ENCODE measurements around the gene NUP210L.
"Not testable (repeated sequence)": the region's sequence is repeated elsewhere in the genome, so short reads cannot be mapped to it uniquely, and the experiment has no call there.

Gene NUP210L

GRCh38 chr1:154012543-154012942 is 142.3 kb downstream of the NUP210L start:
- H3K27me3 ChIP-seq (ENCODE audit: control insufficient read depth, insufficient read depth, low read length); H3K9ac ChIP-seq (ENCODE audit: low read depth, low read length); H3K4me1 ChIP-seq (ENCODE audit: control insufficient read depth, insufficient read depth, low read length); H3K9me3 ChIP-seq (ENCODE audit: control insufficient read depth, insufficient read depth, low read length); H3K36me3 ChIP-seq (ENCODE audit: control insufficient read depth, insufficient read depth, low read length); H3K4me3 ChIP-seq (ENCODE audit: low read depth, low read length): not testable (repeated sequence)

DNA sequence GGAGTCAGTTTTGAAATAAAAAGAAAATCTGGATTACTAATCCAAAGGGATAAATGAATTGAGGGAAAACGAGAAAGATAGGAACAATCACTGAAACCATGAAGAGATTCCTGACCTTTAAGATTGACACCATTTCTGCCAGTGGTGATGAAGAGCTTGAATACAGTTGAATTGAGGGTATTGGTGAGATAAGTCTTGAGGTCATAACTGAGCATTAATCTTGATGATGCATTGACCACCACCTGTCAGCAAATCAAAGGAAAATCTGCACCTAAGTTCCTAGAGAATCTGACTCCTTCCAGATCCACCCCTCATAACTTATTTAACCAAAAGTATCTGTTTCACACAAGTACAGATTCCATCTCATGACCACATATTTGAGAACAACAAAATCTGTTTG is 142.7 kb downstream of the NUP210L start:
- no peaks in the 10 kb centered on the region for H3K36me3 ChIP-seq (ENCODE audit: control insufficient read depth, insufficient read depth, low read length)
- H3K4me3 ChIP-seq (ENCODE audit: low read depth, low read length), result no peak overlapping the region
- no peaks in the 10 kb centered on the region for H3K27me3 ChIP-seq (ENCODE audit: control insufficient read depth, insufficient read depth, low read length)
- H3K4me1 ChIP-seq (ENCODE audit: control insufficient read depth, insufficient read depth, low read length), result no peaks in the 10 kb centered on the region
- H3K9me3 ChIP-seq (ENCODE audit: control insufficient read depth, insufficient read depth, low read length), result no peaks in the 10 kb centered on the region
- H3K9ac ChIP-seq (ENCODE audit: low read depth, low read length), result no peak overlapping the region

- Histone ChIP-seq H3K9me3 (ENCODE audit: control insufficient read depth, insufficient read depth, low read length) (no peaks in the 10 kb centered on the region), H3K27me3 (ENCODE audit: control insufficient read depth, insufficient read depth, low read length) (no peaks in the 10 kb centered on the region), H3K9ac (ENCODE audit: low read depth, low read length) (no peak overlapping the region)
Measured at GRCh38 chr1:154006136-154006535, 148.7 kb downstream of the NUP210L start.

GRCh38 chr1:154000420-154000819 is 154.5 kb downstream of the NUP210L start:
- H3K36me3 ChIP-seq (ENCODE audit: control insufficient read depth, insufficient read depth, low read length), result no peaks in the 10 kb centered on the region
- no peaks in the 10 kb centered on the region for H3K9me3 ChIP-seq (ENCODE audit: control insufficient read depth, insufficient read depth, low read length)
- H3K9ac ChIP-seq (ENCODE audit: low read depth, low read length), result no peak overlapping the region
- no peaks in the 10 kb centered on the region for H3K27me3 ChIP-seq (ENCODE audit: control insufficient read depth, insufficient read depth, low read length)
- no peaks in the 10 kb centered on the region for H3K4me1 ChIP-seq (ENCODE audit: control insufficient read depth, insufficient read depth, low read length)
- no peak overlapping the region for H3K4me3 ChIP-seq (ENCODE audit: low read depth, low read length)

More at GRCh38 chr1:154006136-154006535, 148.7 kb downstream of the NUP210L start:
- no peaks in the 10 kb centered on the region for H3K4me1 ChIP-seq (ENCODE audit: control insufficient read depth, insufficient read depth, low read length)
- H3K36me3 ChIP-seq (ENCODE audit: control insufficient read depth, insufficient read depth, low read length), result no peaks in the 10 kb centered on the region
- no peak overlapping the region for H3K4me3 ChIP-seq (ENCODE audit: low read depth, low read length)

DNA sequence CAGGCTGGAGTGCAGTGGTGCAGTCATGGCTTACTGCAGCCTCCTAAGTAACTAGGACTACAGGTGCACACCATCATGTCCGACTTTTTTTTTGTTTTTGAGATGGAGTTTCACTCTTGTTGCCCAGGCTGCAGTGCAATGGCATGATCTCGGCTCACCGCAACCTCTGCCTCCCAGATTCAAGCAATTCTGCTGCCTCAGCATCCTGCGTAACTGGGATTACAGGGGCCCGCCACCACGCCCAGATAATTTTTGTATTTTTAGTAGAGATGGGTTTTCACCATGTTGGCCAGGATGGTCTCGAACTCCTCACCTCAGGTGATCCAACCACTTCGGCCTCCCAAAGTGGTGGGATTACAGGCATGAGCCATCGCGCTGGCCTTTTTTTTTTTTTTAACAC is 158.0 kb downstream of the NUP210L start:
- not testable (repeated sequence) for H3K27me3 ChIP-seq (ENCODE audit: control insufficient read depth, insufficient read depth, low read length); H3K9me3 ChIP-seq (ENCODE audit: control insufficient read depth, insufficient read depth, low read length); H3K9ac ChIP-seq (ENCODE audit: low read depth, low read length); H3K4me1 ChIP-seq (ENCODE audit: control insufficient read depth, insufficient read depth, low read length); H3K4me3 ChIP-seq (ENCODE audit: low read depth, low read length)
- H3K36me3 ChIP-seq (ENCODE audit: control insufficient read depth, insufficient read depth, low read length), result peaks cover 17% of the 10 kb centered on the region

GRCh38 chr1:153995640-153996039 is 159.2 kb downstream of the NUP210L start:
- peaks cover 20% of the 10 kb centered on the region for H3K36me3 ChIP-seq (ENCODE audit: control insufficient read depth, insufficient read depth, low read length)
- H3K9me3 ChIP-seq (ENCODE audit: control insufficient read depth, insufficient read depth, low read length), result no peaks in the 10 kb centered on the region
- H3K27me3 ChIP-seq (ENCODE audit: control insufficient read depth, insufficient read depth, low read length), result no peaks in the 10 kb centered on the region
- no peak overlapping the region for H3K4me3 ChIP-seq (ENCODE audit: low read depth, low read length)
- H3K9ac ChIP-seq (ENCODE audit: low read depth, low read length), result no peak overlapping the region
- H3K4me1 ChIP-seq (ENCODE audit: control insufficient read depth, insufficient read depth, low read length), result no peaks in the 10 kb centered on the region

DNA sequence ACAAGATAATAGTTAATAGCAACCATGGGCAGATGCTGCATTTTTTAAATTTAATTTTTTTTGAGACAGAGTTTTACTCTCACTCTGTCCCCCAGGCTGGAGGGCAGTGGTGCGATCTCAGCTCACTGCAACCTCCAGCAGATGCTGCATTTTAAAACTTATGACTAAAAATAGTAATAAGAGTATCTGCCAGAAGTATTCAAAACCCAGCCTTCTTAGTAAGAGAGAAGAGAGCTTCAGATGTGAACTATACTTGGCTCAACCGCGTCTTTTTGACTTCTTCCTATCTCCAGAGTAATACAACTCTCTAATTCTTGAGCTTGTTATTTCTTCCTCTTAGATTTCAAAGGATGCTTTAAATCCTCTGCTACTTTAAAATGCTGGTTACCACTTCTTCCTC is 159.7 kb downstream of the NUP210L start:
- Histone ChIP-seq H3K9ac (ENCODE audit: low read depth, low read length) (no peak overlapping the region), H3K36me3 (ENCODE audit: control insufficient read depth, insufficient read depth, low read length) (peaks cover 20% of the 10 kb centered on the region)

GRCh38 chr1:153991806-153992205 is 163.1 kb downstream of the NUP210L start:
- H3K27me3 ChIP-seq (ENCODE audit: control insufficient read depth, insufficient read depth, low read length), result no peaks in the 10 kb centered on the region
- peak overlapping the region; percentile 100 for H3K9ac ChIP-seq (ENCODE audit: low read depth, low read length)
- H3K4me3 ChIP-seq (ENCODE audit: low read depth, low read length), result peak overlapping the region; percentile 98
- no peaks in the 10 kb centered on the region for H3K9me3 ChIP-seq (ENCODE audit: control insufficient read depth, insufficient read depth, low read length)
- no peaks in the 10 kb centered on the region for H3K4me1 ChIP-seq (ENCODE audit: control insufficient read depth, insufficient read depth, low read length)
- H3K36me3 ChIP-seq (ENCODE audit: control insufficient read depth, insufficient read depth, low read length), result peaks cover 20% of the 10 kb centered on the region

More for the DNA sequence above, 159.7 kb downstream of the NUP210L start:
- H3K9me3 ChIP-seq (ENCODE audit: control insufficient read depth, insufficient read depth, low read length), result no peaks in the 10 kb centered on the region
- H3K27me3 ChIP-seq (ENCODE audit: control insufficient read depth, insufficient read depth, low read length), result no peaks in the 10 kb centered on the region
- H3K4me3 ChIP-seq (ENCODE audit: low read depth, low read length), result no peak overlapping the region
- H3K4me1 ChIP-seq (ENCODE audit: control insufficient read depth, insufficient read depth, low read length), result no peaks in the 10 kb centered on the region

DNA sequence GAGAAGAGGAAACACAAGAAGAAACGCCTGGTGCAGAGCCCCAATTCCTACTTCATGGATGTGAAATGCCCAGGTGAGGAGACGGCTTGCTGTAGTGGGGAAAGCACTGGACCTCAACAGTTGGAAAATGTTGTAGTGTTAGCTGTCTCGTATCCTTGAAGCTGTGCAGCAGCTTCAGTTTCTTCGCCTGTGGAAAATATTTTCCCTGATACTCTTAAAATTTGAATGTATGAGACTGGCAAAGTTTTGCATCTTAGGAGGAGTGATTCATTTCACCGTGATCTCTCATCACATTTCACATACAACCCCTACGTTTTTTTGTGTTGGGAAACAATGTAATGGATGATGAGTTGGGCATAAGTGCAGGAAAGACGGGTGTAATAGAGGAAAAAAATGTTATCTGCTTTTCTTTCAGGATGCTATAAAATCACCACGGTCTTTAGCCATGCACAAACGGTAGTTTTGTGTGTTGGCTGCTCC is 163.7 kb downstream of the NUP210L start:
- peak overlapping the region; percentile 98 for H3K4me3 ChIP-seq (ENCODE audit: low read depth, low read length)
- no peaks in the 10 kb centered on the region for H3K27me3 ChIP-seq (ENCODE audit: control insufficient read depth, insufficient read depth, low read length)
- no peaks in the 10 kb centered on the region for H3K9me3 ChIP-seq (ENCODE audit: control insufficient read depth, insufficient read depth, low read length)
- peaks cover 20% of the 10 kb centered on the region for H3K36me3 ChIP-seq (ENCODE audit: control insufficient read depth, insufficient read depth, low read length)
- peaks cover 3% of the 10 kb centered on the region for H3K4me1 ChIP-seq (ENCODE audit: control insufficient read depth, insufficient read depth, low read length)
- peak overlapping the region; percentile 100 for H3K9ac ChIP-seq (ENCODE audit: low read depth, low read length)

GRCh38 chr1:153990468-153991150 is 164.3 kb downstream of the NUP210L start, which contains the start of gene RPS27:
TSS of gene RPS27 (plus strand) at chr1:153990762. CDS start at chr1:153990797, 35 bp downstream.
- Histone ChIP-seq H3K9ac (ENCODE audit: low read depth, low read length) (peak within 1 kb of the TSS; percentile 100), H3K36me3 (ENCODE audit: control insufficient read depth, insufficient read depth, low read length) (peaks cover 20% of the 10 kb centered on the region), H3K4me3 (ENCODE audit: low read depth, low read length) (peak within 1 kb of the TSS; percentile 98), H3K27me3 (ENCODE audit: control insufficient read depth, insufficient read depth, low read length) (no peaks in the 10 kb centered on the region), H3K4me1 (ENCODE audit: control insufficient read depth, insufficient read depth, low read length) (peaks cover 3% of the 10 kb centered on the region), H3K9me3 (ENCODE audit: control insufficient read depth, insufficient read depth, low read length) (no peaks in the 10 kb centered on the region)

- Histone ChIP-seq H3K4me1 (ENCODE audit: control insufficient read depth, insufficient read depth, low read length) (peaks cover 14% of the 10 kb centered on the region), H3K9ac (ENCODE audit: low read depth, low read length) (no peak overlapping the region)
Measured at GRCh38 chr1:153987621-153988020, 167.3 kb downstream of the NUP210L start.

DNA sequence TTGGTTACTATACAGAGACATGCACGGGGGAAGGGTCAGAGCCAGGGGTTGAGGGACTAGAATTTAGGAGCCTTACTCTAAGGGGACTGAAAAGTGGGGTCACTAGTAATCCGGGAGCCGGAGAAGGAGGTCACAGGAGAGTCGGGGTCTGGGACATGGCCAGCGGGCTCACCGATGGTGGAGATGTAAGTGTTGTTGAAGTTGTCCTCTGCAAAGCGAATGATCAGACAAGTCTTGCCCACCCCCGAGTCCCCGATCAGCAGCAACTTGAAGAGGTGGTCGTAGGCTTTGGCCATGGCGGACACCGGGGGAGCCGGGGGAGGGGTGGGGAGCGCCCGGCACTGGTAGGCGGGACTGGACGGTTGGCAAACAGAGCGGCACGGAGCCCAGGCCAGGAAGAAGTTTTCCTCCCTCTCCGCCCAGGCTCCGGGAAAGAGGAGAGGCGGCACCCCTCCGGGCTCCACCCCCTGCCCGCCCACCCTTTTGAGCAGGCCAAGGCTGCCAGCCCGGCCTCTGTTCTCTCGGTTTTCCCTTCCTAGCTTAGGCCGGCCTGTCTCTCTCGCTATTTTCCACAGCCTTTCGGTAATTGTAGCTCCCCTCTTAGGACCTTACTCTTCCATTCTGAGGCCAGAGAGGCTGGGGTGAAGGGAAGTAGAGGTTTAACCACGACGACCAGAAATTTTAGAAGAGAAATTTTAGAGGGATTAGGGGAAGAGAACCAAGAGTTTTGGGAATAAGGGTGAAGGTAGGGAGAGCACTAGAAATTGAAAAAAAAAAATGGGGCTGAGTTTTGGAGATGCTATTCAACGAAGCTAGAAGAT is 168.7 kb downstream of the NUP210L start, which contains the start of gene RAB13:
TSS of gene RAB13 (minus strand) at position 399 of the 821 bp plus-strand sequence. CDS start at position 296, 103 bp downstream.
- Histone ChIP-seq H3K9me3 (ENCODE audit: control insufficient read depth, insufficient read depth, low read length) (no peaks in the 10 kb centered on the region), H3K9ac (ENCODE audit: low read depth, low read length) (peak within 1 kb of the TSS; percentile 95), H3K4me1 (ENCODE audit: control insufficient read depth, insufficient read depth, low read length) (peaks cover 14% of the 10 kb centered on the region), H3K36me3 (ENCODE audit: control insufficient read depth, insufficient read depth, low read length) (peaks cover 19% of the 10 kb centered on the region), H3K27me3 (ENCODE audit: control insufficient read depth, insufficient read depth, low read length) (no peaks in the 10 kb centered on the region), H3K4me3 (ENCODE audit: low read depth, low read length) (peak within 1 kb of the TSS; percentile 68)

More at GRCh38 chr1:153987621-153988020, 167.3 kb downstream of the NUP210L start:
- no peaks in the 10 kb centered on the region for H3K27me3 ChIP-seq (ENCODE audit: control insufficient read depth, insufficient read depth, low read length)
- no peaks in the 10 kb centered on the region for H3K9me3 ChIP-seq (ENCODE audit: control insufficient read depth, insufficient read depth, low read length)
- H3K36me3 ChIP-seq (ENCODE audit: control insufficient read depth, insufficient read depth, low read length), result peaks cover 16% of the 10 kb centered on the region
- no peak overlapping the region for H3K4me3 ChIP-seq (ENCODE audit: low read depth, low read length)

Measured in iPS-15b (cell line).